K562 (cell line): ENCODE measurements around the gene PLA2G4D. TPM values are rescaled to one million over a fixed set of nuclear protein-coding genes. Genes with fewer than 3 reads are reported as not detected.
A peak's percentile ranks its signal among the peaks of the same experiment; 100 is the strongest.

Experiments used
- ATF1 ChIP-seq, 2 experiments: fragments of 450-650 bp in 1 of 2; IDR thresholded peaks; 2 replicates each; pipeline ENCODE4 v1.6.1; 2016; ENCODE audit warnings: missing compliant biosample characterization in 1 of 2, missing genetic modification characterization in 1 of 2
- CXXC5 ChIP-seq: fragments of 250-450 bp; sonication (Bioruptor Pico); IDR thresholded peaks from 2 replicates; pipeline ENCODE4 v1.8.0; 2022; ENCODE audit warnings: inconsistent platforms, mild to moderate bottlenecking, moderate library complexity
- DACH1 ChIP-seq: fragments of 450-650 bp; IDR thresholded peaks from 2 replicates; pipeline ENCODE4 v1.6.1; 2018; ENCODE audit not compliant: partially characterized antibody
- MTA3 ChIP-seq: fragments of 450-650 bp; formaldehyde crosslinking; IDR thresholded peaks from 2 replicates; pipeline ENCODE4 v1.6.1; 2017; ENCODE audit warnings: mild to moderate bottlenecking, borderline replicate concordance
- NEUROD1 ChIP-seq: fragments of 150-350 bp; IDR thresholded peaks from 2 replicates; pipeline ENCODE4 v1.6.1; 2014; ENCODE audit warnings: borderline replicate concordance, low read length, low read depth; ENCODE audit not compliant: partially characterized antibody
- STAG1 ChIP-seq: sonication (generic); formaldehyde crosslinking; IDR thresholded peaks from 2 replicates; pipeline ENCODE4 v1.5.0; 2020; ENCODE audit warnings: missing genetic modification reagents, borderline replicate concordance
- TCF3 ChIP-seq: sonication (generic); formaldehyde crosslinking; IDR thresholded peaks from 2 replicates; pipeline ENCODE4 v1.4.0; 2020; ENCODE audit warnings: mild to moderate bottlenecking, missing genetic modification reagents
- TCF7 ChIP-seq: sonication (generic); IDR thresholded peaks from 2 replicates; pipeline ENCODE4 v1.6.1; 2016; ENCODE audit warnings: antibody characterized with exemption, borderline replicate concordance
- ZNF253 ChIP-seq: fragments of 250-450 bp; sonication (Bioruptor Pico); conservative IDR thresholded peaks from 2 replicates; pipeline ENCODE4 v1.6.1; 2021; ENCODE audit warnings: mild to moderate bottlenecking
- ZNF324 ChIP-seq: fragments of 250-450 bp; sonication (Bioruptor Pico); IDR thresholded peaks from 2 replicates; pipeline ENCODE4 v1.4.0; 2020; ENCODE audit warnings: mild to moderate bottlenecking
- ZNF354B ChIP-seq: fragments of 250-450 bp; sonication (Bioruptor Pico); IDR thresholded peaks from 2 replicates; pipeline ENCODE4 v1.4.0; 2020
- ZNF507 ChIP-seq: conservative IDR thresholded peaks from 2 replicates; pipeline ENCODE4 v1.6.1; 2017; ENCODE audit warnings: missing genetic modification characterization, missing compliant biosample characterization
- ZNF644 ChIP-seq: fragments of 200-800 bp; sonication (Bioruptor generic); IDR thresholded peaks from 2 replicates; pipeline ENCODE4 v1.6.1; 2016; ENCODE audit warnings: low read depth, missing genetic modification characterization, missing compliant biosample characterization
- polyA plus RNA-seq, 8 experiments: library from polyadenylated mRNA; depleted of rRNA in 4 of 8; stranded (reverse) in 5 of 8; unstranded in 3 of 8; fragments of >200 nt; fragmentation: Nextera tagmentation in 2 of 8; fragmentation: Illumina TruSeq in 1 of 8; extraction: Ambion mirVana in 2 of 8; extraction: Trizol in 1 of 8; gene quantifications; 2 replicates each; pipeline versions ENCODE4 v1.2.1 to v1.2.3, GENCODE V29; 2011 to 2014; ENCODE audit warnings: inconsistent platforms in 1 of 8, missing spikeins in 1 of 8
- total RNA-seq, 7 experiments: library from RNA; depleted of rRNA in 6 of 7; stranded (reverse); fragments of >200 nt in 6 of 7; fragmentation: Illumina TruSeq in 2 of 7; extraction: Trizol in 2 of 7; gene quantifications; 2 replicates each; pipeline versions ENCODE4 v1.2.1 to v1.2.3, GENCODE V29; 2011 to 2021; ENCODE audit warnings: low replicate concordance in 1 of 7
- TF ChIP-seq, protein P1 (sequence below), 2 experiments: IDR thresholded peaks; 2 replicates each; pipeline ENCODE4 v1.6.1; 2011; ENCODE audit warnings: borderline replicate concordance in 1 of 2, control low read depth in 1 of 2, low read depth in 1 of 2, low read length in 1 of 2, mild to moderate bottlenecking in 1 of 2, mixed read lengths in 1 of 2, moderate library complexity in 1 of 2; ENCODE audit not compliant: insufficient read depth in 1 of 2, insufficient read length in 1 of 2, poor library complexity in 1 of 2, severe bottlenecking in 1 of 2; ENCODE audit errors: extremely low read depth in 1 of 2
- TF ChIP-seq, protein P2 (sequence below): fragments of 200-800 bp; sonication (Bioruptor generic); IDR thresholded peaks from 2 replicates; pipeline ENCODE4 v1.6.1; 2017; ENCODE audit warnings: missing genetic modification characterization, missing compliant biosample characterization
- TF ChIP-seq, protein P3 (sequence below): fragments of 450-650 bp; IDR thresholded peaks from 2 replicates; pipeline ENCODE4 v1.6.1; 2016; ENCODE audit warnings: low read depth

Gene PLA2G4D
- total and polyA plus RNA-seq, 9 of the 15 experiments (the other 6 are each of a cell fraction or from before 2014, with no cell fraction given): 0.04 TPM; not detected in 8

DNA sequence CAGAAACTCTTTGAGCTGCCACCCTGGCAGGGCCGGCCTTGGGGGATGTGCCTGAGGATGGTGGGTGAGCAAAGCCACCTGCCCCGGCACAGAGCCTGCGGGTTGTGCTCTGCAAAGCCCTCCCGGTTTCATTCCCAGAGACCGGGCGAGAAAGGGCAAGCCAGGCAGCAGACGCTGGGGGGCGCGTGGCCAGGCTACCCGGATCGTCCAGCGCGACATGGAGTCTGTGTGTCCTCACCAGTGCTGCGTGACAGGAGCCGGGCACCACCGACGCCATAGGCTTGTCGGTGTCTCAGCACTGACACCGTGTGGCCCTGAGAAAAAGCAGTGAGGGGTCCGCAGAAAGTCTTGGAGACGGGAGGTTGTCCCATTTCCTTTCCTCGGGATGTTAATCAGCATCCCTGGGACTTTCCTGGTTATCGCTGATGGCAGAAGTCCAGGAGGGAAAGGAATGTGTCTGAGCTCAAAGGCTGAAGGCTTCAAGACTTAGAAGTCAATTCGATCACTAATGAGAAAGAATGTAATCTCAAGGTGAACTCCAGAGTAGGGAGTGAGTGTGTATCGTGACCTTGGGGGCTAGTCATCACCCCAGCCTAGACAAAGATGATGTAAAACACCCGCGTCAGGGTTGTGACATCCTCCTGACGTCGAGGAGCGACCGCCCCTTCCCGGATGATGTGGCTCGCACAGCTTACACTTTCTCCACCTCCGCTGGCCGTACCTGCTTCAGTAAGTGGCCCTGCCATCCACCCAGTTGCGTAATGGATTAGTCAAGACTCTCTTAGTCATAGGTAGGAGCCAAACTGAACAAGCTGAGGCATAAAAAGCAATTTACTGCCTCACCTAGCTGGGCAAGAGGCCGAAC lies 37.2 kb downstream of the PLA2G4D start (continued):
- TF ChIP-seq, protein P1, sequence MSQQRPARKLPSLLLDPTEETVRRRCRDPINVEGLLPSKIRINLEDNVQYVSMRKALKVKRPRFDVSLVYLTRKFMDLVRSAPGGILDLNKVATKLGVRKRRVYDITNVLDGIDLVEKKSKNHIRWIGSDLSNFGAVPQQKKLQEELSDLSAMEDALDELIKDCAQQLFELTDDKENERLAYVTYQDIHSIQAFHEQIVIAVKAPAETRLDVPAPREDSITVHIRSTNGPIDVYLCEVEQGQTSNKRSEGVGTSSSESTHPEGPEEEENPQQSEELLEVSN (IDR thresholded peaks at IDR 0.05; ENCODE audit: borderline replicate concordance in 1 of 2, extremely low read depth in 1 of 2, insufficient read depth in 1 of 2, insufficient read length in 1 of 2, low read depth in 1 of 2, low read length in 1 of 2, poor library complexity in 1 of 2, severe bottlenecking in 1 of 2): peak in 1 of 2 experiments; percentile 29
- TF ChIP-seq NEUROD1 (no peak), ZNF354B (CRISPR knock-in tag) (no peak), ZNF507 (no peak), ZNF644 (tag) (no peak), MTA3 (0 out of 2 replicates have a peak, but pooled peaks have one; percentile 40), TCF3 (CRISPR knock-in tag) (no peak), ZNF253 (CRISPR knock-in tag) (no peak), ZNF324 (CRISPR knock-in tag) (no peak), DACH1 (no peak), STAG1 (CRISPR knock-in tag) (peak; percentile 45; the same call in 1 of the 2 replicates), TCF7 (no peak), CXXC5 (peak; percentile 54; the same call in 1 of the 2 replicates), ATF1 (CRISPR knock-in tag; IDR thresholded peaks at IDR 0.05) (0 out of 2 replicates have a peak, but pooled peaks have one; percentile 49), ATF1 (tag; IDR thresholded peaks at IDR 0.05) (peak; percentile 88)
- TF ChIP-seq, protein P2, sequence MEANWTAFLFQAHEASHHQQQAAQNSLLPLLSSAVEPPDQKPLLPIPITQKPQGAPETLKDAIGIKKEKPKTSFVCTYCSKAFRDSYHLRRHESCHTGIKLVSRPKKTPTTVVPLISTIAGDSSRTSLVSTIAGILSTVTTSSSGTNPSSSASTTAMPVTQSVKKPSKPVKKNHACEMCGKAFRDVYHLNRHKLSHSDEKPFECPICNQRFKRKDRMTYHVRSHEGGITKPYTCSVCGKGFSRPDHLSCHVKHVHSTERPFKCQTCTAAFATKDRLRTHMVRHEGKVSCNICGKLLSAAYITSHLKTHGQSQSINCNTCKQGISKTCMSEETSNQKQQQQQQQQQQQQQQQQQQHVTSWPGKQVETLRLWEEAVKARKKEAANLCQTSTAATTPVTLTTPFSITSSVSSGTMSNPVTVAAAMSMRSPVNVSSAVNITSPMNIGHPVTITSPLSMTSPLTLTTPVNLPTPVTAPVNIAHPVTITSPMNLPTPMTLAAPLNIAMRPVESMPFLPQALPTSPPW (CRISPR knock-in tag): no peak
- TF ChIP-seq, protein P3, sequence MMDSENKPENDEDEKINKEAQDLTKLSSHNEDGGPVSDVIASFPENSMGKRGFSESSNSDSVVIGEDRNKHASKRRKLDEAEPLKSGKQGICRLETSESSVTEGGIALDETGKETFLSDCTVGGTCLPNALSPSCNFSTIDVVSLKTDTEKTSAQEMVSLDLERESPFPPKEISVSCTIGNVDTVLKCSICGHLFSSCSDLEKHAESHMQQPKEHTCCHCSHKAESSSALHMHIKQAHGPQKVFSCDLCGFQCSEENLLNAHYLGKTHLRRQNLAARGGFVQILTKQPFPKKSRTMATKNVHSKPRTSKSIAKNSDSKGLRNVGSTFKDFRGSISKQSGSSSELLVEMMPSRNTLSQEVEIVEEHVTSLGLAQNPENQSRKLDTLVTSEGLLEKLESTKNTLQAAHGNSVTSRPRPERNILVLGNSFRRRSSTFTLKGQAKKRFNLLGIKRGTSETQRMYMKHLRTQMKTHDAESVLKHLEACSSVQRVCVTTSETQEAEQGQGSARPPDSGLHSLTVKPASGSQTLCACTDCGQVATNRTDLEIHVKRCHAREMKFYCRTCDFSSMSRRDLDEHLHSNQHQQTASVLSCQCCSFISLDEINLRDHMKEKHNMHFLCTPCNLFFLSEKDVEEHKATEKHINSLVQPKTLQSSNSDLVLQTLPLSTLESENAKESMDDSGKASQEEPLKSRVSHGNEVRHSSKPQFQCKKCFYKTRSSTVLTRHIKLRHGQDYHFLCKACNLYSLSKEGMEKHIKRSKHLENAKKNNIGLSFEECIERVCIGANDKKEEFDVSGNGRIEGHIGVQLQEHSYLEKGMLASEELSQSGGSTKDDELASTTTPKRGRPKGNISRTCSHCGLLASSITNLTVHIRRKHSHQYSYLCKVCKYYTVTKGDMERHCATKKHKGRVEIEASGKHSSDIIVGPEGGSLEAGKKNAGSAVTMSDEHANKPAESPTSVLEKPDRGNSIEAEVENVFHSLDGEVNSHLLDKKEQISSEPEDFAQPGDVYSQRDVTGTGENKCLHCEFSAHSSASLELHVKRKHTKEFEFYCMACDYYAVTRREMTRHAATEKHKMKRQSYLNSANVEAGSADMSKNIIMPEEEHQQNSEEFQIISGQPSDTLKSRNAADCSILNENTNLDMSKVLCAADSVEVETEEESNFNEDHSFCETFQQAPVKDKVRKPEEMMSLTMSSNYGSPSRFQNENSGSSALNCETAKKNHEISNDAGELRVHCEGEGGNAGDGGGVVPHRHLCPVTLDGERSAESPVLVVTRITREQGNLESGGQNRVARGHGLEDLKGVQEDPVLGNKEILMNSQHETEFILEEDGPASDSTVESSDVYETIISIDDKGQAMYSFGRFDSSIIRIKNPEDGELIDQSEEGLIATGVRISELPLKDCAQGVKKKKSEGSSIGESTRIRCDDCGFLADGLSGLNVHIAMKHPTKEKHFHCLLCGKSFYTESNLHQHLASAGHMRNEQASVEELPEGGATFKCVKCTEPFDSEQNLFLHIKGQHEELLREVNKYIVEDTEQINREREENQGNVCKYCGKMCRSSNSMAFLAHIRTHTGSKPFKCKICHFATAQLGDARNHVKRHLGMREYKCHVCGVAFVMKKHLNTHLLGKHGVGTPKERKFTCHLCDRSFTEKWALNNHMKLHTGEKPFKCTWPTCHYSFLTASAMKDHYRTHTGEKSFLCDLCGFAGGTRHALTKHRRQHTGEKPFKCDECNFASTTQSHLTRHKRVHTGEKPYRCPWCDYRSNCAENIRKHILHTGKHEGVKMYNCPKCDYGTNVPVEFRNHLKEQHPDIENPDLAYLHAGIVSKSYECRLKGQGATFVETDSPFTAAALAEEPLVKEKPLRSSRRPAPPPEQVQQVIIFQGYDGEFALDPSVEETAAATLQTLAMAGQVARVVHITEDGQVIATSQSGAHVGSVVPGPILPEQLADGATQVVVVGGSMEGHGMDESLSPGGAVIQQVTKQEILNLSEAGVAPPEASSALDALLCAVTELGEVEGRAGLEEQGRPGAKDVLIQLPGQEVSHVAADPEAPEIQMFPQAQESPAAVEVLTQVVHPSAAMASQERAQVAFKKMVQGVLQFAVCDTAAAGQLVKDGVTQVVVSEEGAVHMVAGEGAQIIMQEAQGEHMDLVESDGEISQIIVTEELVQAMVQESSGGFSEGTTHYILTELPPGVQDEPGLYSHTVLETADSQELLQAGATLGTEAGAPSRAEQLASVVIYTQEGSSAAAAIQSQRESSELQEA: no peak
